Frontal cortex (tissue), 4 donors: Measurements from ENCODE around the gene PRIM1. TPM values are rescaled to one million over a fixed set of nuclear protein-coding genes. Genes with fewer than 3 reads are reported as not detected.
"Not testable (repeated sequence)": the region's sequence is repeated elsewhere in the genome, so short reads cannot be mapped to it uniquely, and the experiment has no call there.

Source experiments
- DNase-seq, 2 donors: peaks; one replicate each; pipeline ENCODE4 v3.0.0; 2012; ENCODE audit warnings: low spot score in 2 of 2
- FAIRE-seq: peaks from 2 replicates; lab custom pipeline; 2012; peaks lifted over from hg19 to GRCh38; lab: Jason Lieb, UNC
- total RNA-seq: library from RNA; depleted of rRNA; stranded (reverse); fragments of >200 nt; gene quantifications from one replicate; pipeline ENCODE4 v1.2.3, GENCODE V29; 2014
- donor health status: control.
- donor health status: control.
- donor health status: control.

The PRIM1 gene
- total RNA-seq = 31.0 TPM

- FAIRE-seq (no peak), DNase-seq (peak; percentile 73 to 85)
Observed at GRCh38 chr12:56751712-56752598, at the start of gene PRIM1. Gene PRIM1 (minus strand): TSS chr12:56752323. CDS start chr12:56752298, 25 bp downstream.

- no peak for DNase-seq
- no peak for FAIRE-seq
Observed at GRCh38 chr12:56800221-56800620, 48.1 kb upstream of the PRIM1 start.

- FAIRE-seq, DNase-seq: not testable (repeated sequence)
Observed at GRCh38 chr12:56799345-56799744, 47.2 kb upstream of the PRIM1 start.

GRCh38 chr12:56795791-56796190, 43.7 kb upstream of the PRIM1 start:
- not testable (repeated sequence) for FAIRE-seq

GRCh38 chr12:56795046-56795562, 43.0 kb upstream of the PRIM1 start:
- not testable (repeated sequence) for FAIRE-seq, DNase-seq

More at GRCh38 chr12:56795791-56796190, 43.7 kb upstream of the PRIM1 start:
- not testable (repeated sequence) for DNase-seq

GRCh38 chr12:56793124-56793523, 41.0 kb upstream of the PRIM1 start:
- FAIRE-seq, DNase-seq: not testable (repeated sequence)

GRCh38 chr12:56792678-56793077, 40.6 kb upstream of the PRIM1 start:
- no peak for DNase-seq
- FAIRE-seq = no peak

DNA sequence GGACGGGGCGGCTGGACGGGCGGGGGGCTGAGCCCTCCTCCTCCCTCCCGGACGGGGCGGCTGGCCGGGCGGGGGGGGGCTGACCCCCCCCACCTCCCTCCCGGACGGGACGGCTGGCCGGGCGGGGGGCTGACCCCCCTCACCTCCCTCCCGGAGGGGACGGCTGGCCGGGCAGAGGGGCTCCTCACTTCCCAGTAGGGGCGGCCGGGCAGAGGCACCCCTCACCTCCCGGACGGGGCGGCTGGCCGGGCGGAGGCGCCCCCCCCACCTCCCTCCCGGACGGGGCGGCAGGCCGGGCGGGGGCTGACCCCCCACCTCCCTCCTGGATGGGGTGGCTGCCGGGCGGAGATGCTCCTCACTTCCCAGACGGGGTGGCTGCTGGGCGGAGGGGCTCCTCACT, 37.3 kb upstream of the PRIM1 start:
- not testable (repeated sequence) for DNase-seq, FAIRE-seq

DNA sequence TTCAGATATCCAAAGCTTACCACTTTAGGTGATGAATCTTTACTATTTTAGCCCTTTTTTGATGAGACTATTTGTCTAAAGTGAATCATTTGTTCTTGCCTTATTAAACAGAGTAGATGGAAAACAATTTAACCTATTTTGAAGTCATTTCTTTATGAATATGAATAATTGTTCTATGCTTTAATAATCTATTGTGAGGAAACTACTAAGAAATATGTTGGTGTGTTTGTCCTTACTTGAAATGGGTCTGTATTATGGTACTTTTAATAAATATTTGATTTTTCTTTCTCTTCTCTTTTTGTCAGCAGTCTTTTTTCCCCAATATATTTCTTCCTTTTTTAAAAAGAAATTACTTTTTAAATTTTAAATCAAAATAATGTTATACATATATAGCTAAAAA, 35.4 kb upstream of the PRIM1 start:
- no peak for FAIRE-seq
- no peak for DNase-seq

- DNase-seq = no peak
- FAIRE-seq = no peak
Observed at GRCh38 chr12:56785874-56786273, 33.8 kb upstream of the PRIM1 start.

- DNase-seq (no peak), FAIRE-seq (no peak)
Observed at GRCh38 chr12:56785141-56785865, 33.2 kb upstream of the PRIM1 start.

DNA sequence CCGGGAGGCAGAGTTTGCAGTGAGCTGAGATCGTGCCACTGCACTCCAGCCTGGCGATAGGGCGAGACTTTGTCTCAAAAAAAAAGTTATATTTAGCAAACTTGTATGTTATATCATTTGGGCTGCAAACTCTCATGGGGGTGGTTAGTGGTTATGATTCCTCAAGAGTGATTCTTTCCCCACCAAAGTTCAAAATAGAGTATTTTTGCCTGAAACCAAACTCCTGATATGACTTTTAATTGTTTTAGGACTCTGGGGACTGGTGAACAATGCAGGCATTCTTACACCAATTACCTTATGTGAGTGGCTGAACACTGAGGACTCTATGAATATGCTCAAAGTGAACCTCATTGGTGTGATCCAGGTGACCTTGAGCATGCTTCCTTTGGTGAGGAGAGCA, 29.6 kb upstream of the PRIM1 start:
- FAIRE-seq = no peak

DNA sequence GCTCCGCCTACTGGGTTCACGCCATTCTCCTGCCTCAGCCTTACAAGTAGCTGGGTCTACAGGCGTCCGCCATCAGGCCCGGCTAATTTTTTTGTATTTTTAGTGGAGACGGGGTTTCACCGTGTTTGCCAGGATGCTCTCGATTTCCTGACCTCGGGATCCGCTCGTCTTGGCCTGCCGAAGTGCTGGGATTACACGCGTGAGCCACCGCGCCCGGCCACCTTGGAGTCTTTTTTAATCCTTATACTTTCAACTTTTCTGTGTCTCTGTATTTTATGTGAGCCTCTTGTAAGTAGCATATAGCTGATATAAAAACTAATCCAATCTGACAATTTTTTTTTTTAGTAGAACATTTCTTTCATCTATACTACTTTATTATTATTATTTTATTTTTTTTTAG, 26.6 kb upstream of the PRIM1 start:
- DNase-seq = no peak
- FAIRE-seq = no peak

More for the DNA sequence above, 29.6 kb upstream of the PRIM1 start:
- no peak for DNase-seq

DNA sequence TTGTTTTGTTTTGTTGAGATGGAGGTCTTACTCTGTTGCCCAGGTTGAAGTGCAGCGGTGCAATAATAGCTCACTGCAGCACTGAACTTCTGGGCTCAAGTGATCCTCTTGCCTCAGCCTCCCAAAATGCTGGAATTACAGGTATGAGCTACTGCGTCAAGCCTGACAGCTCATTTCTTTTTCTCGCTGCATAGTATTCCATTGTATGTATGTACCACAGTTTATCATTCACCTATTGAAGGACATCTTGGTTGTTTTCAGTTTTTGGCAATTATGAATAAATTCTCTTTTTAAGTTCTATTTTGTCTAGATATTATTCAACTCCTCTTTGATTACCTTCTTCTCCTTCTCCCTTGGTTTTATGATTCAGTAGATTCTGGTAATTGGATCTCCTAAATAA, 24.5 kb upstream of the PRIM1 start:
- FAIRE-seq (no peak), DNase-seq (no peak)

GRCh38 chr12:56775638-56776037, 23.5 kb upstream of the PRIM1 start:
- DNase-seq = no peak
- FAIRE-seq = no peak

DNA sequence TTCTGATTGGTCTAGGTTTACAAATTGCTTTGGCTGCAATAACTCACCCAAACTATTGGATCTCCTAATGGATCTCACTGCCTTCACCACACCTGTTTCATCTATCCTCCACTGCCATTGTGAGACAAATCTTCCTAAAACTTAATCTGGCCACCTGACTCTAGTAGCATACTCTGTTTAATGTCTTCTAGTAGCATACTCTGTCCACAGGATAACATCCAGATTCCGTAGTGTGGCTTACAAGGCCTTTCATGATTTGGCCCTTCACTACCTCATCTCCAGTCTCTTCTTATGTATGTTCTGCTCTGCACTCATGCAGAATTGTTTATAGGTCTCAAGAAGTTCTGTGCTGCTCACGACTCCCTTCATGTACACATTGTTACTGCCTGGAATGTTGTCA, 21.0 kb upstream of the PRIM1 start:
- DNase-seq = no peak
- FAIRE-seq = no peak

GRCh38 chr12:56772625-56773024, 20.5 kb upstream of the PRIM1 start:
- no peak for DNase-seq
- FAIRE-seq = no peak

GRCh38 chr12:56769868-56770267, 17.7 kb upstream of the PRIM1 start:
- DNase-seq = no peak

DNA sequence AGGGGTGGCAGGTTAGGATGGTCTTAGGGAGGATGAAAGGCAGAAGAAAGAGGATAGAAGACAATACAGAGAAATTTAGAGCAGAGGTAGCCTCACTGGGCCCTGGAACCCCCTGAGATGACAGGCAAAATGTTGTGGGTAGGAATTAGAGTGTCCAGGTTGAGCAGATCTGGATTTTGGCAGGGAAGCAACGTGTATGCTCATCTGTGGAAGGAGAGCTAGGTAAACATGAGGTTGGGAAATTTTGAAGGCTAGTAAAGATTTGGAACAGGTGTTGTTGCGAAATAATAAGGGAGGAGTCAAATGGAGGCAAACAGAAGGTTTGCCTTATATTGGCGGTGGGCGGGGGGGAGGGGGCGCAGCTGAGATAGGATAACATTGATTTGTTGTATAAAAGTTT, 16.3 kb upstream of the PRIM1 start:
- no peak for FAIRE-seq
- no peak for DNase-seq

More at GRCh38 chr12:56769868-56770267, 17.7 kb upstream of the PRIM1 start:
- no peak for FAIRE-seq

DNA sequence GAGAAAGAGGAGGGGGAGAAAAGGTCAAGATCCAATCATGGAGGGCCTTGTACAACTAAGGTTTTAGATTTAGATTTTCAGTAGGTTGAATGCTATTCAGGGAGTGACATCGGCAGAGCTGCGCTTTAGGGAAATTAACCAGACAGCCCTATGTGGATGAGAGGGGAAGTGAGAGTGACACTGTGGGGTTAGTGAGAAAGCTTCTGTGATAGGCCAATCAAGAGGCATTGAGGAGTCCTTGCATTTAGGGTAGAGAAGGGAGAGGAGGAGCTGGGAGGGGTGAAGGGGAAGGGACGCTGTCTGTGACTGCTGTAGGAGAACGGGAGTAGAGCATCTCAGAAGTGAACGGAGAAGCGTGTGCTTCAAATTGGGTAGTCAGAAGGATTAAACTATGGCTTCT, 14.4 kb upstream of the PRIM1 start:
- no peak for FAIRE-seq
- no peak for DNase-seq
